Retina (tissue), 1 donor: ENCODE data around the gene PLSCR3.
A peak's percentile ranks its signal among the peaks of the same experiment; 100 is the strongest.

ENCODE experiments used
- DNase-seq: peaks from one replicate; pipeline ENCODE4 v3.0.0-alpha.2; 2016

PLSCR3 gene

DNA sequence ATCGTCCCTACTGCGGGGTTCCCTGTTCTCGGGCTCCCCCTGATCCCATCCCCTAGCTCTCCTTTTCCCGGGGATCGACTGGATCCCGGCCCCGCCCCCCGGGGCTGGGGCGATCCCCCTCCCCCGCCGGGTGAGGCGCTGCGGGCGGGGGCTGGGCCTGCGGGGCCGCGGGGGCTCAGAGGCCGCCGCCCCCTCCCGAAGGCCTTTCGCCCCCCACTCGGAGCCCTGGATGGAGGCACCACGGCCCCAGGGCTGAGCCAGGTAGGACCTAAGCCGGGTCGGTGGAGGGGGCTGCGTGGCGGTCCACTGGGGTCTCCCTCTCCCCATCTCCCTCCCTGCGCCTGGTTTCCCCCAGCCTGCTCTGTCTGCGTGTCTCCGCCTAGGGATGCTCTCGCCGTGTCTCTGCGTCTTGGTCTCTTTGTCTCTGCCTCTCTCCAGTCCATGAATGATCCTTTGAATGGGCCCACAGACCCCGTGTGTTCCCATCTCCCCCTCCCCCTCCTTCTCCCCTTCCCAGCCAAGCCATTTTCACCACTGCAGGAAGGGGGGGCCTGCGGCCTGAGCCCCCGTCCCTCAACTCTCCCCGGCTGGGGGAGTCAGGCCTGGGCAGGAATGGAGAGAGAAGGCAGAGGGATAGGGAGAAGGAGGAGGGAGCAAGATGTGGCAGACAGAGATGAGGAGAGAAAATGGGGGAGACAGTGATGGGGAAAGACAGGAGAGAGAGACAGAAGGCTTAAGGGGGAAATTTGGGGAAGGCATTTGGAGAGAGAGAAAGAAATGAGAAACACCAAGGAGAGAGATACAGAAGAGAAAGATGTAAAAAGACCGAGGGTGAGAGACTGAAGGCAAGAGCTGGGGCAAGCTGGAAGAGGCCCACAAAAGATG is 11.3 kb upstream of the PLSCR3 start:
- DNase-seq, result peak; percentile 61

DNA sequence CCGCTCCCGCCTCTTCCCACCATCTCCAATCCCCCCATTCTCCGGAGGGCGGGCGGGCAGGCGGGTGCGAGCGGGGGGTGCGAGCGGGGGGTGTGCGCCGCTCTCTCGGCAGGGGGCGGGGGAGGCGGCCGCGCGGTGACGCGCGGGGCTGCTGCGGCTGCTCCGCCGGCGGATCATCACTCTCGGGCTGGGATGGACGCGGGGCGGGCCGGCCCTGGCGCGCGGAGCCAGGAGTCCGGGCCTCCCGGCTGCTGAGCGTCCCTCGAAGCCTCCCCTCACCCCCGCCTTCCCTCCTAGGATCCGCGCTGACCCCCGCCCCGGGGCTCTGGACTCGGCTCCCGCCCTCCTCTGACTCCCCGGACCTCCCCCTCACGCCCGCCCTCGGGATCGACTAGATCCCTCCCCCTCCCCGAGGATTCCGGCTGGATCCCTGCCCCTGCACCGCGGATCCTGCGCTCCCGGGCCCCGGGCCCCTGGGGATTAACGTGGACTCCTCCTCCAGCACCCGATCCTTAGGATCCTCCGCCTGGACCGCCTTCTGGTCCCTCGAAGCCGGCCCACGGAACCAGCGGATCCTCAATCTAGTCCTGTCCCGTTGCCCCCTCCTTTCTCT is 10.5 kb upstream of the PLSCR3 start:
- DNase-seq, result peak; percentile 47

DNA sequence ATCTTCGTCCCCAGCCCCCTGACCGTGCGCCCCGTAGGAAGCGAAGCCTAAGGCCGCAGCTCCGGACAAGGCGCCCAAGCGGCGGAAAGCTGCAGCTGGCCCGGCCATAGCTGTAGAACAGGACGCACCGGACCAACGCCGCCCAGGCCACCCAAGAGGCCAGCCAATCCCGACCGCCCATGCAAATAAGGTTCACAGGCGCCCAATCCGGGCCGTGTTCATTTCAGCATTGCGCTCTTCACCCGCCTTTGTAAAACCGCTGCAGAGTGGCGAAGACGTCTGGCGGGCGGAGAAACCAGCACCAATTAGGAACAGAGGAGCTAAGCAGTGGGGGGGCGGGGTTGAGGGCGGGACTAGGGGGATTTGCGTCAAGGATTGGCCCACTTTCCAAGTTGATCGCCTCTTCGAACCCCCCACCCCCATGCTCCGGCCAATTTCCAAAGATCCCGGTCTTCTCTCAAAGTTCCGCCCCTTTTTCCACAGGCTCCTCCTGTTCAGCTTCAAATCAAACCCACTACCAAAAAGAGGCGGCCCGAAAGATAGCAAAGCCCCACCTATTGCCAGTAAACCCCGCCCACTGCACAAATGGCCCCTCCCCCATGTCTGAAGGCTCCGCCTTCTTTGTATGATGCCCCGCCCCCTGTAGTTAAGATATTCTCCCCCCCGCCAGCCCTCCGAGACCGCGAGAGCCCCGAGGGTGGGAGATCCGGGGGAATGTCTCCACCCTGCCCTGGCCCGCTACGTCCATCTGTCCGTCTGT is 9.8 kb upstream of the PLSCR3 start, which contains the start of gene TMEM256:
TSS of gene TMEM256 (minus strand) at position 121 of the 760 bp plus-strand sequence. CDS start at position 108, 13 bp downstream.
- DNase-seq, result peak; percentile 98

DNA sequence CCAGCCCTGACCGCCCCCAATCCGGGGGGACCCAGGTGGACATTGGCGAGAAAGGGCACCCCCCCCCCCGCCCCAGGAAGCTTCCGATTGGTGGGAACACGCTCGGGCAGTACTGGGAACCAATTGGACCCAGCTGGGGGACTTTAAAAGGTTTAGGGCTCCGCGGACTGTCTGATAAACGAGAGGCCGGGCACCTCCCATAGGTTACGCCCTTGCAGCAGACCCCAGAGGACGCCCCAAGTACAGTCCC is 9.3 kb upstream of the PLSCR3 start:
- DNase-seq, result no peak

DNA sequence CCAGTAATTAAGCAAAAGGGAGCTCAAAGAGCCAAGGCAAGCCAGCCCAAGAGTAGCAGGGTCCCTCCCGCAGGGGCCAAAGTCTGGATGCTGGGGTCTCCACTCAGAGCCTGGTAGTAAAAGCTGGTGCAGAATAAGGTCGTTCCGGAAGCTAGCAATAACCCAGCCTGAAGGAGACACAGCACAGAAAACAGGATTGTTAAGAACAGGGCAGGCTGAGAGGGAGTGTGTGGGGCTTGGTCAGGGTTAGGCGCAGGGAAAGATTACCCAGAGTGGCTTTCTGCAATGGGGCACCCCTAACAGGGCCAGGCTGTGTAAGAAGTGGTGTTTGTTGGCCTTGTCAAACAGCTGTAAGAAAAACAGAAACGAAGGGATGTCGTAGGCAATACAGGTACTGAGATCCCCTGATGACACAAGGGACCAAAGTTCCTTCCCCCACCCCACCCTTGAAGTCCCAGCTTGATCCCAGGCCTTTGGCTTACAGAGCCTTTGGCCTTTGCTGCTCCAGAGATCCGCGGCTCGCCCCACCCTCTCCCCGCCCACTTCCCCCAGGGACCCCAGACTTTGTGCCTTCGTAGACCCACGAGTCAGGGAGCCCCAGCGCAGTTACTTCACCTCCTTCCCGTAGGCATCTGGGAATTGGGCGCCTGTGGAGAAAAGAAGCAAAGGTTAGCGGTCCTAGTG is 8.9 kb upstream of the PLSCR3 start:
- no peak for DNase-seq

DNA sequence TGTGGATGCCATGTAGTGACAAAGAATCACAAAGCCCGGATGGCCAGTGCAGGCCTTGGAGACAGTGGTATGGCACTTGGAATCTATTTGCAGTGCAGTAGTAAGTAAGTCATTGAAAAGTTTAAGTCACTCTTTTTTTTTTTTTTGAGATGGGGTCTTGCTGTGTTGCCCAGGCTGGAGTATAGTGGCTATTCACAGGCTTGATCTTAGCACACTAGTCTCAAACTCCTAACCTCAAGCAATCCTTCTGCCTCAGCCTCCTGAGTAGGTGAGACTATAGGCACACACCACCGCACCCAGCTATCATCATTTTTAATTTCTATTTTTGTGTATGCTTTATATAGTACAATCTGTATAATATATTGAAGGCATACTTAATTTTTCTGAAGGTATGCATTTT is 4.3 kb upstream of the PLSCR3 start:
- DNase-seq, result no peak

DNA sequence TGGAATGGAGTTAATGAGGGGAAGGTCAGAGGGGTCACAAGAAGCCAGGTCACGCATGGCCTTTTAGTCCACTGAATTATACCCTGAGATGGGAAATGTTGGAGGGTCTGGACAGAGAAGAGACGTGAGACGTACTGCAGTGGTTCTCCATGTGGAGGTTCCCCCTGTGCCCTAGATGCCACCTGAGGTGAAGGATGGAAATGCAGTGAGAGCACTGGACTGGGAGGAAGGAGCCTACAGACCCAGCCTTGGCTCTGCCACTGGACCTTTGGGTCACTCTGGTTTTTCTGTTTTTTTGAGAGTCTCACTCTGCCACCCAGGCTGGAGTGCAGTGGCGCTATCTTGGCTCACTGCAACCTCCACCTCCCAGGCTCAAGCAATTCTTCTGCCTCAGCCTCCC is 1.8 kb upstream of the PLSCR3 start:
- DNase-seq, result no peak

DNA sequence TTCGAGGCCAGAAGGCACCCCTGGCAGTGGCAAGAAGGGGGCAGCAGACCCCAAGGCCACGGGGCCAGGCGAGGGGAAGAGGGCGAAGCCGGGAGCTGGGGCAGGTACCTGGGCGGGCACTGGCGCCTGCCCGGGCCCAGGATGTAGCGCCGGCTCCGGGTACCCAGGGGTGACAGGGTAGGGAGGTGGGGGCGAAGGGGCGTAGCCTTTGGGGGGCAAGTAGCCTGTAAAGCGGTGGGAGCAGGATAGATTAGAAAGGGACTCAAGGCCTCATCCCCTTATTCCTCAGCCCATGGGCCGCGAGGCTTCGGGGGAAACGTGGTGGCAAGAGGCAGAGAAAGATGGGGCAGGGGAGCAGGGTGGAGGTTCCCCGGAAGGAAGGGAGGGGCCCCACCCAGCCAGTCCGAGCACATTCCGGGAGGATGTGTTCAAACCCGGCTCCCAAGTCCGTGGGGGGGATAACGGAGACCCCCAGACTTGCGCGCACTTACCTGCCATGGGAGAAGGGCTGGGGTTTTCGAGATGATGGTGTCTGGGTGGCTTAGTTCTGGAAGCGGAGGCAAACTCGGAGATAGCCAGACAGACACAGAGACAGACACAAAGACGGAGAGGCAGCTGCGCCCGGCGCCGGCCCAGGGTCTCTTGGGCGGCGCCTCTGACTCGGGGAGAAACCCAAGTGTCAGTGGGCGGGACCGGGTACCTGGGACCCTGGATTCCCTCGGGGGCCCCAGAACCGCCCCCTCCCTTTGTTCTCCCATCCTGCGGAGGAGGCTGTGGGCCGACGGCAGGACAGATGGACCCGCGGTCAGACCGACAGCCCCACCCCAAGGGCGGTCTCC is 493 bp downstream of the PLSCR3 start:
- peak; percentile 75 for DNase-seq

DNA sequence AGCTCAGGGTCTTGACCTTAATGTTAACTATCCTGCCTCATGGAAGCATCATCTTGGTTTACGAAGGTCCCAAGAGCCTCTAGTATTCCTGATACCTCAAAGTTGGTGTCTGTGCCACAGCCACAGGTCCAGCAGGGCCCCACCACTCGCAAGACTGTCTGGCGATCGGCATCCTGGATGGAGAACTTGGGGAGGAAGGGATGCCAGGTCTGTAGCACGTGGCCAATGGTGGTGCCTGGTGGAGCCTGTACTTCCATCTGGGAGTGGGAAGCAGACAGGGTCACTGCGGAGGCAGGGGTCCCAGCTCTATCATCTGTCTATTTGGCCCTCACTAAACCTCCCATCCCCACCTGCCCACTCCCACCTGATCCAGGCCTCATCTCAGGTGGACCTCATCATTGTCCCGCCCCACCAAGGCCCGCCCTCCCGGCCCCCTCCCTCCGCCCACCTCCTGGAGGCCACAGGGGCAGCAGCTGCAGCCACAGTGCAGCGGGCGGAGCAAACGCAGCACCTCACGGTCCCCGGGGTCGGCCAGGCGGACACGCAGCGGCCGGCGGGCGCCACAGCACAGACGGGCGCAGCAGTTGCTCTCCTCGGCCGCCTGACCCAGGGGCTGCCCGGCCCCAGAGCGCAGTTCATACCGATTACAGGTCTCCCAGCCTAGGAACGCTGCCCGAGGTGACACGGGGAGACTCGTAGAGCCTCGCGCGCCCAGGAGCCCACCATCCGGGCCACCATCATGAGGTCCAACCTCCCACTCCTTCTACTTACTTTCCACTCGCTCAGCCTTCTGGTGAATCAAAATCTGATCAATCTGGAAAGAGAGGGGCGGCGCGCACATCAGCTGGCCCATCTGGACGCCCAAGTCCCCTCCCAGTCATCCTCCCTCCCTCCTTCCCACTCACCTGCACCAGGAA is 1.4 kb downstream of the PLSCR3 start:
- peak; percentile 55 for DNase-seq

DNA sequence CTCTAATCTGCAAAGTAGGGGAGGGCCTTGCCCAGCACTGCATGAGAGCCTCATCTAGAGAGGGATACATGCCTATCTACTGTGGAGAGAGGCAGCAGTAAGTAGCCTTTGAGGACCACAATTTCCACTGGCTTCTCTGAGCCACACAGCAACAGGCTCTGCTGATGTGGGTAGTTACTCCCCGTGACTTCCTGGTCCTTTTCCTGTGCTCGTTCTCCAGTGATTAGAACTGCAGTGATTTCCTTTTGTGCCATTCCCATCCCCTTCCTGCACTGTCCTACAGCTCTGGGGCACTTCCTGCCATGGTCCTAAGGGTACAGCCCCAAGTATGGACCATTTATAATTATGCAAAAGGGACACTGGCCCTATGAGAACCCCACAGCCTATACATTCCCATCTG is 3.0 kb downstream of the PLSCR3 start:
- DNase-seq, result no peak

DNA sequence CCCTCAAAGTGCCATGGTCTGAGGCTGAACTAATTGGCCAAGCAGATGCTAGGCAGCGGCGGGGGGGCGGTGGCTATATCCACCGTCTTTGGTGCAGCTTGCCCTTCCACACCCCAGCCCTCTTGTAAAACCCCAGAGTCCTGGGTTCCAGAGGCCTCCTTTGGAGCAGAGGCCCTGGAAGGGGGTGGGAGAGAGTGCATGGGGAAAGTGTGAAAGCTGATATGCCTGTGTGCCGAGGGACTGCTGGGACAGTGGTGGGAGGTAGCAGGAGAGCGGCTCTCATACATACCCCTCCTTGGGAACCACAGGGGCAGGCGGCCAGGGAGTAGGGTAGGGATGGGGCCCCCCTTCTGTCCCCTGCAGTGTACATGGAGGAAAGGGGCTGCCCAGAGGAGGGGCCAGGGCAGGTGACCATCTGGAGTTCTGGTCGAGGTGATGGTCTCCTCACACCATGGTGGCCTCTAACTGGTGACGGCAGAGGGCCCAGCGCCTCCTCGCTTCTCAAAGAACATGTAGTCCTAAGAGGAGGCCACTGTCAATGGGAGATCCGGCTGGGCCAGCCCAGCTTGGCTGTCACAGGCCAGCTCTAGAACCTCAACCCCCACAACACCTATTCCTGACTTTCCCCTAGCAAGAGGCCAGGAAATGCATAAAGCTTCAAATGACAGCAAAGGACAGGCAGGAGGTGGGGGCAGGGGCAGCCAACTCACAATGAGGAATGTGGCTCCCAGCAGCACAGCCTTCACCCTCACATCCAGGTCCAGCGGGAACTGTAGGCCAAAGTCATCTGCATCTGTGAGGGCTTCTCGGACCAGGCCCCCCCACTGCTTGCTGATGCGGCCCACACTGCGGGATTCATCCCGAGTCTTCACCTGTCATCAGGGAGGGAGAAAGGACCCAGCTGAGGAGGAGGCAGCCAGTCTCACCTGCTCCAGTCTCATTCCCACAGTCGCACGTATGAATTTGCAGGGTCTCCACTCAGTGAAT is 4.1 kb downstream of the PLSCR3 start:
- DNase-seq, result no peak

DNA sequence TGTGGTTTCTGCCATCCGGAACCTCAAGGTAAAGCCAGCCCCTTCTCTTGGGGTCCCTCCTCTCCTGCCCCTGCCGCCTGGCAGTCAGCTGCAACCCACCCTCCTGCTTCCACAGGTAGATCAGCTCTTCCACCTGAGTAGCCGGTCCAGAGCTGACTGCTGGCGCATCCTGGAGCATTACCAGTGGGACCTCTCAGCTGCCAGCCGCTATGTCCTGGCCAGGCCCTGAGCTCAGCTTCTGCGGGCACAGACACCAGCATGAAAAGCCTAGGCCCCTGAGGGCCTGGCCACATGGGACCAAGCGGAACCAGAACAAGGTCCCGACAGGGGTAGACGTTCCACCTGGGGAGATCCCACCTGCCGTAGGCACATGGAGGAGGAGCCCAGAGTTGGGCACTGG is 5.5 kb downstream of the PLSCR3 start:
- DNase-seq, result no peak

DNA sequence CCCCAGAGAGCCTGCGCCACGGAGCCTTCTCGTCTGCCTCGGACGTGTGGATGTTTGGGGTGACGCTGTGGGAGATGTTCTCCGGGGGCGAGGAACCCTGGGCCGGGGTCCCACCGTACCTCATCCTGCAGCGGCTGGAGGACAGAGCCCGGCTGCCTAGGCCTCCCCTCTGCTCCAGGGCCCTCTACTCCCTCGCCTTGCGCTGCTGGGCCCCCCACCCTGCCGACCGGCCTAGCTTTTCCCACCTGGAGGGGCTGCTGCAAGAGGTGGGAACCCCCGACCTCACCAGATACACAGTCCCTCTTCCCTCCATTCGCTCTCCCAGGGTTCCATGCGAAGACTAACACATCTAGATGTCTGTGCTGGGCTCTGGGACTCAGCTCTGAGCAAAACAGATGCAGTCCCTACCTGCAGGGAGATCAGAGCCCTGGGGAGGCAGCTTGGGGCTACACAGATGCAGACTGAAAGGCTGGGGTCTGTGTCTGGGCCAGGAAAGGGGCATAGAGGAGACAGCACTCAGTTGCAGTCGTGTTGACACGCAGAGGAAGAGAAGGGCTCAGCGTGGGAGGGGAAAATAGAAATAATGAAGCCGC is 9.7 kb downstream of the PLSCR3 start:
- no peak for DNase-seq

DNA sequence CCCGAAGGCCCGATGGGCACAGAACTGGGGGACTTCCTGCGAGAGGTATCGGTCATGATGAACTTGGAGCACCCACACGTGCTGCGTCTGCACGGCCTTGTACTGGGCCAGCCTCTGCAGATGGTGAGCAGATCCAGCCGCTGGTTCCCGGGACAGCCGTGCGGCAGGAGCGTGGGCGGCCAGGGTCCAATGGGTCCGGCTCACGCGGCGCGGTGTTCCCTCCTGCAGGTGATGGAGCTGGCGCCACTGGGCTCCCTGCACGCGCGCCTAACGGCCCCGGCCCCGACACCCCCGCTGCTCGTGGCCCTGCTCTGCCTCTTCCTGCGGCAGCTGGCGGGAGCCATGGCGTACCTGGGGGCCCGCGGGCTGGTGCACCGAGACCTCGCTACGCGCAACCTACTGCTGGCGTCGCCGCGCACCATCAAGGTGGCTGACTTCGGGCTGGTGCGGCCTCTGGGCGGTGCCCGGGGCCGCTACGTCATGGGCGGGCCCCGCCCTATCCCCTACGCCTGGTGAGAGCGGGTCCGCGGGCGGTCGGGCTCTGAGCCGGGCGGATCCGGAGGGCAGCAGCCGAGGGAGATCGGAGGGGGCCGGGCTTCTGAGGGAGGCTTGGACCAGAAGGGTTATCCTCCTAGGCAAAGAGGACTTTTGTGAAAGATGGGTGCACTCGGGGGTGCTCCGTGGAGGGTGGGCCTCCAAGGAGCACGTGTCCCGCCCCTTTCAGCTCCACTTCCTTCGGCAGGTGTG is 10.4 kb downstream of the PLSCR3 start:
- DNase-seq, result peak; percentile 88

DNA sequence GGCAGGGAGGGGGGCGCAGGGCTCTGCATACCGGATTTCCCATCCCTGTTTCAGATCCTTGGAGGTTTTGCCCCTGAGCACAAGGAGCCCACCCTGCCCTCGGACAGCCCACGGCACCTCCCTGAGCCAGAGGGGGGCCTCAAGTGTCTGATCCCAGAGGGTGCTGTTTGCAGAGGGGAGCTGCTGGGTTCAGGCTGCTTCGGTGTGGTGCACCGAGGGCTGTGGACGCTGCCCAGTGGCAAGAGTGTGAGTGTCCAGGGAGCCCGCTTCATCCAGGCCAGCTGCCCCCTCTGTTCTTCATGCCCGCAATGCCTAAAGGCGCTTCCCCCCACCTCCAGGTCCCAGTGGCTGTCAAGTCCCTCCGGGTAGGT is 11.0 kb downstream of the PLSCR3 start:
- peak; percentile 17 for DNase-seq

DNA sequence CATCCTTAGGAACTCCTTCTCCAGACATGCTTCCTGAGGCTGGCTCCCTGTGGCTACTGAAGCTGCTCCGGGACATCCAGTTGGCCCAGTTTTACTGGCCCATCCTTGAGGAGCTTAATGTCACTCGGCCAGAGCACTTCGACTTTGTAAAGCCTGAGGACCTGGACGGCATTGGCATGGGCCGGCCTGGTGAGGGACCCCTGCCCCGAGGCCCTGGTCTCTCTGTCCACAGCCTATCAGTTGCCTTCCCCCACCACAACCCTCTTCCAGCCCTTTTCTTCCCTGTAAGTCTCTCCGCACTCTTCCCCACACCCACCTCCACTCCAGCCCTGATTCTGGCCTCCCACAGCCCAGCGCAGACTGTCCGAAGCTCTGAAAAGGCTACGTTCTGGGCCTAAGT is 11.4 kb downstream of the PLSCR3 start:
- DNase-seq, result peak; percentile 15

DNA sequence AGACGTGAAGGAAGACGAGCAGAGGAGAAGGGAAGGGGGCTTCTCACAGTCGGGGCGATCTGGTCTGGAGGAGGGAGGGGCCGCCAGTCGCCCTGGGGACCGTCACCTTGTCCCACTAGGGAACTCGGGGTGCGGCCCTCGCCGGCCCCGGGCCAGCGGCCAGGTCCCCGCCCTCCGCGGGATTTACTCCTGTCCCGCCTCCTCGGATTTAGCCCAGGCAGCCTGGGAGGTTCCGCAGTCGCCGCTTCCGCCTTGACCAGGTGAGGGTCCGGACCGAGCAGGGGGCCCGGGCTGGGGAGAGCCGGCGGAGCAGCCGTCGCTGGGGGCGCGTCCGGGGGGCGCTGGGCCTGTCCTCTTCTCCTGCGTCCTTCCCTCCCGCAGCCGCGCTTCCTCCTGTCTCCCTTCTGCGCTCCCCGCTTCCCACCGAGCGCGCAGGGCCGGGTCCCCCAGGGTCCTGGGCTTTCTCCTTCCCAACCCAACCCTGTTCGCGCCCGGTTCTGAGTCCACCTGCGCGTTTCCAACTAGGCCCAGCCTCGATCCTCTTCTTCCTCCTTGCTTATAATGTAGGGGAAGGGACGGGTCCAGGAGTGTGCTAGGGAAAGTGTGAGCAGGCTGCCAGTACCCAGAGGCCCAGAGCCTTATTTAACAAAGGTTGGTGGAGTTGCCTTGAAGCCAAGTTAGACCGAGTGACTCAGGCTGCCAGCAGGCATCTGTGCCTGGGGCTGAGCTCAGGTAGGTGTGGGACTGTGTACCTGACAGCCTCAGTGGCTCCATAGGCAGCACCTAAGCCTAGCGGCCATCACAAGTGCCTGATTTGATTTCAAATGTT is 13.3 kb downstream of the PLSCR3 start, which contains the start of gene TNK1:
TSS of gene TNK1 (plus strand) at position 235 of the 829 bp plus-strand sequence. CDS start 1,838 bp downstream, outside the sequence.
- DNase-seq, result peak; percentile 51

DNA sequence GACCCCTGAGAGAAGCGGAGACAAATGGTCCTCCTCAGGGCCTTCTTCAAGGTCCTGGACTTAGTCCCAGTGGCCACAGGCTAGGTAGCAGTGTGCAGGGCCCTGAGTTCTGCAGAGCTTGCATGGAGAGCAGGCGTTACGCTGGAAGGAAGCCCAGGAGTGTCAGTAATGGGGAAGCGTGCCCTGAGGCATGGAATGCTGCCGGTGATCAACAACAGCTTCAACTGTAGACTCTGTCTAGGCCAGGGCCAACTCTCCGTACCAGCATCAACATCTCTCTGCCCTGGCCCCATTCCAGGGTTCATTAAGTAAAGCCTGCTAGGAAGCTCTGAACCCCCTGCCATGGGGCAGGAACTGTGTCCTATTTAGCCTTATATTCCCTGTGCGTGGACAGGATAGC is 14.0 kb downstream of the PLSCR3 start:
- DNase-seq, result peak; percentile 34
